Smooth muscle cell (in vitro differentiated cells): ENCODE data around the gene CADPS2. TPM values are rescaled to one million over a fixed set of nuclear protein-coding genes. Genes with fewer than 3 reads are reported as not detected.

Source experiments
- DNase-seq: peaks from one replicate; lab custom pipeline; 2025; ENCODE audit not compliant: unreplicated experiment; lab: John Stamatoyannopoulos, UW
- H2AFZ ChIP-seq: fragments of 200-600 bp; sonication (generic); 2 replicates; pipeline ENCODE4 v1.6.0; 2016; ENCODE audit warnings: antibody characterized with exemption, low read depth, mild to moderate bottlenecking
- H3F3A ChIP-seq: fragments of 200-600 bp; sonication (generic); 2 replicates; pipeline ENCODE4 v1.6.0; 2017; ENCODE audit warnings: antibody characterized with exemption, low read depth
- H3K27ac ChIP-seq: fragments of 200-600 bp; sonication (generic); 2 replicates; pipeline ENCODE4 v1.5.1; 2016; ENCODE audit warnings: low read depth, mild to moderate bottlenecking
- H3K27me3 ChIP-seq: fragments of 200-600 bp; sonication (generic); 2 replicates; pipeline ENCODE4 v1.6.1; 2016; ENCODE audit warnings: low read depth, mild to moderate bottlenecking
- H3K36me3 ChIP-seq: fragments of 200-600 bp; sonication (generic); 2 replicates; pipeline ENCODE4 v1.5.1; 2016; ENCODE audit warnings: low read depth
- H3K4me1 ChIP-seq: fragments of 200-600 bp; sonication (generic); 2 replicates; pipeline ENCODE4 v1.5.1; 2016; ENCODE audit warnings: low read depth
- H3K4me2 ChIP-seq: fragments of 200-600 bp; sonication (generic); 2 replicates; pipeline ENCODE4 v1.6.0; 2016; ENCODE audit warnings: mild to moderate bottlenecking
- H3K4me3 ChIP-seq: fragments of 200-600 bp; sonication (generic); 2 replicates; pipeline ENCODE4 v1.5.1; 2016; ENCODE audit warnings: mild to moderate bottlenecking
- H3K79me2 ChIP-seq: fragments of 200-600 bp; sonication (generic); 2 replicates; pipeline ENCODE4 v1.6.0; 2016; ENCODE audit warnings: low read depth, mild to moderate bottlenecking
- H3K9ac ChIP-seq: fragments of 200-600 bp; sonication (generic); 2 replicates; pipeline ENCODE4 v1.6.0; 2016; ENCODE audit warnings: low read depth
- H3K9me3 ChIP-seq: fragments of 200-600 bp; sonication (generic); replicated peaks from 2 replicates; pipeline ENCODE4 v1.5.1; 2016; ENCODE audit warnings: low read depth
- H4K20me1 ChIP-seq: fragments of 200-600 bp; sonication (generic); 2 replicates; pipeline ENCODE4 v1.6.0; 2016; ENCODE audit warnings: low read depth
- CTCF ChIP-seq: fragments of 200-600 bp; sonication (generic); IDR thresholded peaks from 2 replicates; pipeline ENCODE4 v1.5.1; 2017; ENCODE audit warnings: borderline replicate concordance, mild to moderate bottlenecking, antibody characterized with exemption; ENCODE audit not compliant: insufficient read depth, poor library complexity, severe bottlenecking
- WGBS: methylation state at CpG from one replicate; pipeline ENCODE4 v1.1.7; 2016; ENCODE audit warnings: low lambda C conversion rate; 5-methylcytosine and 5-hydroxymethylcytosine counted together
- polyA plus RNA-seq: library from polyadenylated mRNA; unstranded; fragments of >200 nt; fragmentation: Nextera tagmentation; extraction: Ambion mirVana; gene quantifications from 2 replicates; pipeline ENCODE4 v1.2.1, GENCODE V29; 2016
- total RNA-seq: library from RNA; depleted of rRNA; stranded (reverse); fragments of >200 nt; gene quantifications from 2 replicates; pipeline ENCODE4 v1.2.3, GENCODE V29; 2014

Gene CADPS2
- total and polyA plus RNA-seq, 2 experiments from 2014 or later, result 8.5 to 15.6 TPM

GRCh38 chr7:122535086-122535485, 351.2 kb downstream of the CADPS2 start:
- no peak overlapping the region for H3K4me3 ChIP-seq
- no peaks in the 10 kb centered on the region for H3K27me3 ChIP-seq
- H3K4me2 ChIP-seq, result no peak overlapping the region
- H3K9me3 ChIP-seq, result no peaks in the 10 kb centered on the region
- H4K20me1 ChIP-seq, result no peaks in the 10 kb centered on the region
- DNase-seq, result no peak
- no peak overlapping the region for H3K9ac ChIP-seq
- H3K4me1 ChIP-seq, result peaks cover 6% of the 10 kb centered on the region
- no peaks in the 10 kb centered on the region for H3F3A ChIP-seq
- no peak overlapping the region for H2AFZ ChIP-seq
- no peaks in the 10 kb centered on the region for H3K79me2 ChIP-seq
- TF ChIP-seq CTCF, result no peak
- no peak overlapping the region for H3K27ac ChIP-seq
- 79% methylated on average over 1 of the region's 1 CpG for WGBS
- H3K36me3 ChIP-seq, result no peaks in the 10 kb centered on the region

- Histone ChIP-seq H3K9ac (no peak overlapping the region), H3K27ac (no peak overlapping the region), H4K20me1 (no peaks in the 10 kb centered on the region), H3K4me2 (peak overlapping the region; percentile 73), H3K9me3 (no peaks in the 10 kb centered on the region), H3K79me2 (no peaks in the 10 kb centered on the region), H2AFZ (no peak overlapping the region), H3K4me3 (no peak overlapping the region), H3F3A (no peaks in the 10 kb centered on the region), H3K4me1 (peaks cover 6% of the 10 kb centered on the region), H3K36me3 (no peaks in the 10 kb centered on the region), H3K27me3 (no peaks in the 10 kb centered on the region)
- TF ChIP-seq CTCF, result peak; percentile 44
- no peak for DNase-seq
- 21% methylated on average over 9 of the region's 9 CpGs for WGBS
Observed at GRCh38 chr7:122532406-122533269, 353.6 kb downstream of the CADPS2 start.

- Histone ChIP-seq H3K27ac (no peak overlapping the region), H2AFZ (no peak overlapping the region), H3K9ac (no peak overlapping the region), H3K4me1 (peaks cover 6% of the 10 kb centered on the region), H3K9me3 (no peaks in the 10 kb centered on the region), H3K27me3 (no peaks in the 10 kb centered on the region), H3F3A (no peaks in the 10 kb centered on the region), H3K36me3 (no peaks in the 10 kb centered on the region), H3K79me2 (no peaks in the 10 kb centered on the region), H3K4me2 (no peak overlapping the region), H3K4me3 (no peak overlapping the region), H4K20me1 (no peaks in the 10 kb centered on the region)
- no peak for DNase-seq
- TF ChIP-seq CTCF, result peak; percentile 66
- 59% methylated on average over 3 of the region's 3 CpGs for WGBS
Observed at GRCh38 chr7:122528879-122529481, 357.3 kb downstream of the CADPS2 start.
